ENCODE measurements around the gene COMMD9.

Gene COMMD9

GRCh38 chr11:36227044-36227443, 62.2 kb downstream of the COMMD9 start:
- H3K27ac ChIP-seq, result no peak overlapping the region
- H3K27me3 ChIP-seq (ENCODE audit: insufficient read depth, low read depth, severe bottlenecking), result no peaks in the 10 kb centered on the region
- no peak overlapping the region for H3K4me3 ChIP-seq (ENCODE audit: low read depth, low read length)
- peaks cover 31% of the 10 kb centered on the region for H3K36me3 ChIP-seq
- no peak for TF ChIP-seq CTCF (IDR thresholded peaks at IDR 0.05; ENCODE audit: low read depth, low read length)
- DNase-seq, result no peak
- H3K9me3 ChIP-seq (ENCODE audit: severe bottlenecking), result no peaks in the 10 kb centered on the region

- Histone ChIP-seq H3K27me3 (ENCODE audit: insufficient read depth, low read depth, severe bottlenecking) (no peaks in the 10 kb centered on the region), H3K27ac (no peak overlapping the region), H3K4me3 (ENCODE audit: low read depth, low read length) (no peak overlapping the region), H3K36me3 (peaks cover 29% of the 10 kb centered on the region), H3K9me3 (ENCODE audit: severe bottlenecking) (no peaks in the 10 kb centered on the region)
- no peak for TF ChIP-seq CTCF (IDR thresholded peaks at IDR 0.05; ENCODE audit: low read depth, low read length)
- no peak for DNase-seq
These were observed 64.9 kb downstream of the COMMD9 start for GRCh38 chr11:36224209-36224882.

DNA sequence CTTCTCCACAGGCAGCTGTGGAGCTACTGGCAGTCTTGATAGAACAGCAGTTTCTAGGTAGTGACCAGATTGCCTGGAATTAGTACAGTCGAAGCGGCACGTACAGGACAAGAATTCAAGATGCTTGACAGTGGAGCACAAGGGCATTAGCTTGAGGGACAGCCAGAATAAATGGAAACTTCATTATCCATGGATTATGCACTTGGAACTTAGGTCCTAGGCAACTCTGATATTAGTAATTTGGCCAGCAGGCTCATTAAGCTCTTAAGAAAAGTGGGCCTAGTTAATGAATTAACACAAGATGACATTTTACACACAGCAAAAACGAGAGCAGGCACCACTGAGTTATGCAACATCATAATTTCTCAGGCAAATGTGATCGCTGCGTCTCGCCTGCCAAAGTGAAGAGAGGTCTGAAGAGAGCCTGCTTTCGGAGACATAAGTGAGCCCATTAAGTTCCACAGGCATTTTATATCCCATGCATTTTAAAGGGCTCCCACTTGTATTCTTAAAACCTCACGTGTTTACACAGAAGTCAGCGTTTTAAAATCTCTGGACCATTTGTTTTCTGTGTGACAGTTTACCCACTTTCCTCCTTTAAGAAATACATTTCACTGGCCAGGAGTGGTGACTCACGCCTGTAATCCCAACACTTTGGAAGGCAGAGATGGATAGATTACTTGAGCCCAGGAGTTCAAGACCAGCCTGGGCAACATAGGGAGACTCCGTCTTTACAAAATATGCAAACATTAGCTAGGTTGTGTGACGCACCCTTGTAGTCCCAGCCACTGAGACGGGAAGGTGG, 66.2 kb downstream of the COMMD9 start:
- H3K36me3 ChIP-seq, result peaks cover 16% of the 10 kb centered on the region
- no peak overlapping the region for H3K27ac ChIP-seq
- no peaks in the 10 kb centered on the region for H3K9me3 ChIP-seq (ENCODE audit: severe bottlenecking)
- H3K4me3 ChIP-seq (ENCODE audit: low read depth, low read length), result no peak overlapping the region
- TF ChIP-seq CTCF (IDR thresholded peaks at IDR 0.05; ENCODE audit: low read depth, low read length), result no peak
- no peak for DNase-seq
- H3K27me3 ChIP-seq (ENCODE audit: insufficient read depth, low read depth, severe bottlenecking), result no peaks in the 10 kb centered on the region

Measured in WERI-Rb-1 (cell line).